ENCODE data around the gene HOXB7. TPM values are rescaled to one million over a fixed set of nuclear protein-coding genes. Genes with fewer than 3 reads are reported as not detected.

The HOXB7 gene
- total and polyA plus RNA-seq, 2 donors = 0.09 to 1.0 TPM

DNA sequence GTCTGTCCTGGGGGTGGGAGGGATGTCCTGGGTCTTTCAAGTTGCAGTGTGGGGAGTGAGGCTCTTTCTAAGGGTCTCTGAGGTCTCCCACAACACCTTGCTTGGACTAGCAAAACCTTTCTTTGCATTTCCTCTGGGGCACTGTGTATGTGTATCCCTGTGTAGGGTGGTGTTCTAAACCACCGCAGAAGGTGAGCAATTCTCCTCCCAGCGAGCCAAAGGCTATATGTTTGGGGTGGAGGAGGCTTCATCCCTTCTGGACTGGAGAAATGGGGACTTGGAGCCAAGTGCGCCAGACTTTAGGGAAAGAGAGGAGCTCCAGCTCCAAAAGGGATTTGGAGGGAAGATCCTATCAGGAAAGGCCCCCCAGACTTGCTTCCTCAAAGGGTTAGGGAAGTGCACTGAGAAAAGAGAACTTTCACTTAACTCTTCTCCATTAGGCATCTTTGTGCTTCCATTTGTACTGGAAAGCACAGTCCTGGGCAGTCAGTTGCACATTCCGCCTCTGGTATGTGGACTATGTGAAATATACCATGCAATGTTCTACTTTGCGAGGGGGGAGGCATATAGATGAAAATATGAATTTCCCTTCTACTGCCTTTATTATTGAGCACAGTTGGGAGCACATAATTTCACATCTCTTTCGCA is 34.2 kb upstream of the HOXB7 start:
- H3K36me3 ChIP-seq (ENCODE audit: control insufficient read depth in 2 of 2, insufficient read depth in 2 of 2, low read length in 1 of 2) = no peaks in the 10 kb centered on the region
- H3K27me3 ChIP-seq (ENCODE audit: control insufficient read depth in 2 of 2, insufficient read depth in 1 of 2, low read length in 1 of 2) = peaks cover 73 to 100% of the 10 kb centered on the region in 2 donors
- 77% methylated on average over 6 of the region's 6 CpGs for WGBS
- H3K4me3 ChIP-seq (ENCODE audit: low read length in 2 of 2) = no peak overlapping the region
- H3K27ac ChIP-seq (ENCODE audit: low read depth in 1 of 2, low read length in 1 of 2) = no peak overlapping the region
- no peak for DNase-seq (ENCODE audit: low read depth in 6 of 9, low spot score in 9 of 9)
- peaks cover 0 to 6% of the 10 kb centered on the region in 2 donors for H3K9me3 ChIP-seq (ENCODE audit: control insufficient read depth in 2 of 2, insufficient read depth in 1 of 2, low read length in 1 of 2)
- H3K4me1 ChIP-seq (ENCODE audit: control insufficient read depth in 2 of 2, insufficient read depth in 2 of 2, low read length in 2 of 2) = peaks cover 2 to 7% of the 10 kb centered on the region in 2 donors

DNA sequence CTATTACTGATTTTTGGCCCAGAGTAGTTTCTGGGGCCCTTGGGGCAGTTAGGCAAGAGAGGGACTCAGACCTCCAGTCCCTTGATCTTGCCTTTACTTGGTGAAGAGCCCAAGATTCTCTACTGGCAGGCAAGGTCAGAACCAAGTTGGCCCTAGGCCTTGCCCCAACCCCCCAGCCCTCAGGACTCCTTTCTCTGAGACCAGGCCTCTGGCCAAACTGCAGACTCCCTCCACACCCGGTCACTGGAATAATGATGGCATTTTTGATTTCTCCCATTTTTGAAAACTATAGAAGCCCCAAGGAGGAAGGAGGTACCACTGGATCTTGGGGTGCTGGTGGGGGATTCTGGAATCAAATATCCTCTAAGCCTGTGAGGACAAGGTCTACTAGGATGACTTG is 33.3 kb upstream of the HOXB7 start:
- Histone ChIP-seq H3K4me1 (ENCODE audit: control insufficient read depth in 2 of 2, insufficient read depth in 2 of 2, low read length in 2 of 2) (peaks cover 2 to 7% of the 10 kb centered on the region in 2 donors), H3K27ac (ENCODE audit: low read depth in 1 of 2, low read length in 1 of 2) (no peak overlapping the region), H3K4me3 (ENCODE audit: low read length in 2 of 2) (no peak overlapping the region), H3K27me3 (ENCODE audit: control insufficient read depth in 2 of 2, insufficient read depth in 1 of 2, low read length in 1 of 2) (peaks cover 76 to 100% of the 10 kb centered on the region in 2 donors), H3K36me3 (ENCODE audit: control insufficient read depth in 2 of 2, insufficient read depth in 2 of 2, low read length in 1 of 2) (no peaks in the 10 kb centered on the region), H3K9me3 (ENCODE audit: control insufficient read depth in 2 of 2, insufficient read depth in 1 of 2, low read length in 1 of 2) (peaks cover 0 to 6% of the 10 kb centered on the region in 2 donors)
- no peak for DNase-seq (ENCODE audit: low read depth in 6 of 9, low spot score in 9 of 9)
- WGBS = 100% methylated on average over 1 of the region's 1 CpG

- Histone ChIP-seq H3K36me3 (ENCODE audit: control insufficient read depth in 2 of 2, insufficient read depth in 2 of 2, low read length in 1 of 2) (no peaks in the 10 kb centered on the region), H3K27me3 (ENCODE audit: control insufficient read depth in 2 of 2, insufficient read depth in 1 of 2, low read length in 1 of 2) (peaks cover 81 to 100% of the 10 kb centered on the region in 2 donors), H3K27ac (ENCODE audit: low read depth in 1 of 2, low read length in 1 of 2) (no peak overlapping the region), H3K4me3 (ENCODE audit: low read length in 2 of 2) (no peak overlapping the region), H3K9me3 (ENCODE audit: control insufficient read depth in 2 of 2, insufficient read depth in 1 of 2, low read length in 1 of 2) (peaks cover 0 to 6% of the 10 kb centered on the region in 2 donors), H3K4me1 (ENCODE audit: control insufficient read depth in 2 of 2, insufficient read depth in 2 of 2, low read length in 2 of 2) (peaks cover 2 to 7% of the 10 kb centered on the region in 2 donors)
- DNase-seq (ENCODE audit: low read depth in 6 of 9, low spot score in 9 of 9) = no peak
Measured at GRCh38 chr17:48643697-48644012, 32.8 kb upstream of the HOXB7 start.

- WGBS = 65% methylated on average over 23 of the region's 23 CpGs
- Histone ChIP-seq H3K9me3 (ENCODE audit: control insufficient read depth in 2 of 2, insufficient read depth in 1 of 2, low read length in 1 of 2) (peaks cover 0 to 6% of the 10 kb centered on the region in 2 donors), H3K4me3 (ENCODE audit: low read length in 2 of 2) (no peak overlapping the region), H3K27ac (ENCODE audit: low read depth in 1 of 2, low read length in 1 of 2) (no peak overlapping the region), H3K27me3 (ENCODE audit: control insufficient read depth in 2 of 2, insufficient read depth in 1 of 2, low read length in 1 of 2) (peaks cover 80 to 100% of the 10 kb centered on the region in 2 donors), H3K4me1 (ENCODE audit: control insufficient read depth in 2 of 2, insufficient read depth in 2 of 2, low read length in 2 of 2) (peaks cover 2 to 7% of the 10 kb centered on the region in 2 donors), H3K36me3 (ENCODE audit: control insufficient read depth in 2 of 2, insufficient read depth in 2 of 2, low read length in 1 of 2) (no peaks in the 10 kb centered on the region)
- no peak for DNase-seq (ENCODE audit: low read depth in 6 of 9, low spot score in 9 of 9)
Measured at GRCh38 chr17:48642843-48643696, 32.3 kb upstream of the HOXB7 start.

GRCh38 chr17:48642059-48642842 is 31.4 kb upstream of the HOXB7 start:
- Histone ChIP-seq H3K4me1 (ENCODE audit: control insufficient read depth in 2 of 2, insufficient read depth in 2 of 2, low read length in 2 of 2) (peaks cover 2 to 3% of the 10 kb centered on the region in 2 donors), H3K4me3 (ENCODE audit: low read length in 2 of 2) (no peak overlapping the region), H3K36me3 (ENCODE audit: control insufficient read depth in 2 of 2, insufficient read depth in 2 of 2, low read length in 1 of 2) (no peaks in the 10 kb centered on the region), H3K27ac (ENCODE audit: low read depth in 1 of 2, low read length in 1 of 2) (no peak overlapping the region), H3K27me3 (ENCODE audit: control insufficient read depth in 2 of 2, insufficient read depth in 1 of 2, low read length in 1 of 2) (peaks cover 83 to 100% of the 10 kb centered on the region in 2 donors), H3K9me3 (ENCODE audit: control insufficient read depth in 2 of 2, insufficient read depth in 1 of 2, low read length in 1 of 2) (peaks cover 0 to 6% of the 10 kb centered on the region in 2 donors)
- no peak for DNase-seq (ENCODE audit: low read depth in 6 of 9, low spot score in 9 of 9)
- WGBS = 13% methylated on average over 58 of the region's 58 CpGs

- H3K27ac ChIP-seq (ENCODE audit: low read depth in 1 of 2, low read length in 1 of 2) = no peak overlapping the region
- H3K4me3 ChIP-seq (ENCODE audit: low read length in 2 of 2) = no peak overlapping the region
- 11% methylated on average over 29 of the region's 29 CpGs for WGBS
- H3K27me3 ChIP-seq (ENCODE audit: control insufficient read depth in 2 of 2, insufficient read depth in 1 of 2, low read length in 1 of 2) = peaks cover 87 to 100% of the 10 kb centered on the region in 2 donors
- H3K36me3 ChIP-seq (ENCODE audit: control insufficient read depth in 2 of 2, insufficient read depth in 2 of 2, low read length in 1 of 2) = no peaks in the 10 kb centered on the region
- DNase-seq (ENCODE audit: low read depth in 6 of 9, low spot score in 9 of 9) = no peak
- peaks cover 0 to 6% of the 10 kb centered on the region in 2 donors for H3K9me3 ChIP-seq (ENCODE audit: control insufficient read depth in 2 of 2, insufficient read depth in 1 of 2, low read length in 1 of 2)
- H3K4me1 ChIP-seq (ENCODE audit: control insufficient read depth in 2 of 2, insufficient read depth in 2 of 2, low read length in 2 of 2) = peaks cover 2 to 3% of the 10 kb centered on the region in 2 donors
Measured at GRCh38 chr17:48641541-48642058, 30.8 kb upstream of the HOXB7 start.

DNA sequence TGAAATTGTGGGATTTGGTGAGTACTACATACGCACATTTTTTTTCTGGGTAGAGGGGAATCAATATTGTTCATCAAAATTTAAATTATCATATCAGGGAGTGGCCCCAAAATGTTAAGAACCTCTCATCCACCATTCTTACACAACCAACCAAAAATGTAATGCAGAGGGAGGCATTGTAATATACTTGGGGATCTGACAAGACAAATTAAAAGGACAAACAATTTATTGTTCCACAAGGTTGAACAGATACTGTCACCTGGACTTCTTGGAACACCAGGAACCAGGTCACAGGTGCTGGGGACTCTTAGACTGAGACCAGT is 30.0 kb upstream of the HOXB7 start:
- no peak for DNase-seq (ENCODE audit: low read depth in 6 of 9, low spot score in 9 of 9)
- Histone ChIP-seq H3K4me3 (ENCODE audit: low read length in 2 of 2) (no peak overlapping the region), H3K27ac (ENCODE audit: low read depth in 1 of 2, low read length in 1 of 2) (no peak overlapping the region), H3K9me3 (ENCODE audit: control insufficient read depth in 2 of 2, insufficient read depth in 1 of 2, low read length in 1 of 2) (peaks cover 0 to 6% of the 10 kb centered on the region in 2 donors), H3K4me1 (ENCODE audit: control insufficient read depth in 2 of 2, insufficient read depth in 2 of 2, low read length in 2 of 2) (peaks cover 0 to 4% of the 10 kb centered on the region in 2 donors), H3K27me3 (ENCODE audit: control insufficient read depth in 2 of 2, insufficient read depth in 1 of 2, low read length in 1 of 2) (peaks cover 86 to 100% of the 10 kb centered on the region in 2 donors), H3K36me3 (ENCODE audit: control insufficient read depth in 2 of 2, insufficient read depth in 2 of 2, low read length in 1 of 2) (no peaks in the 10 kb centered on the region)
- WGBS = 93% methylated on average over 1 of the region's 1 CpG

GRCh38 chr17:48639982-48640857 is 29.4 kb upstream of the HOXB7 start:
- Histone ChIP-seq H3K27ac (ENCODE audit: low read depth in 1 of 2, low read length in 1 of 2) (no peak overlapping the region), H3K27me3 (ENCODE audit: control insufficient read depth in 2 of 2, insufficient read depth in 1 of 2, low read length in 1 of 2) (peaks cover 86 to 100% of the 10 kb centered on the region in 2 donors), H3K36me3 (ENCODE audit: control insufficient read depth in 2 of 2, insufficient read depth in 2 of 2, low read length in 1 of 2) (no peaks in the 10 kb centered on the region), H3K4me1 (ENCODE audit: control insufficient read depth in 2 of 2, insufficient read depth in 2 of 2, low read length in 2 of 2) (peaks cover 0 to 4% of the 10 kb centered on the region in 2 donors), H3K9me3 (ENCODE audit: control insufficient read depth in 2 of 2, insufficient read depth in 1 of 2, low read length in 1 of 2) (peaks cover 0 to 6% of the 10 kb centered on the region in 2 donors), H3K4me3 (ENCODE audit: low read length in 2 of 2) (no peak overlapping the region)
- DNase-seq (ENCODE audit: low read depth in 6 of 9, low spot score in 9 of 9) = no peak
- 93% methylated on average over 6 of the region's 6 CpGs for WGBS
